K562 (cell line): ENCODE results near the gene MAST1. TPM values are rescaled to one million over a fixed set of nuclear protein-coding genes. Genes with fewer than 3 reads are reported as not detected.

ENCODE experiments used
- C11orf30 ChIP-seq: fragments of 450-650 bp; IDR thresholded peaks from 2 replicates; pipeline ENCODE4 v1.6.1; 2016; ENCODE audit warnings: low read depth, mild to moderate bottlenecking
- CEBPG ChIP-seq, 3 experiments: fragments of 200-800 bp in 1 of 3; sonication (Bioruptor generic) in 1 of 3; sonication (generic) in 1 of 3; formaldehyde crosslinking in 1 of 3; IDR thresholded peaks in 2 of 3; conservative IDR thresholded peaks in 1 of 3; 2 replicates each; pipeline versions ENCODE4 v1.6.1 to v1.8.0; 2016 to 2022; ENCODE audit warnings: missing compliant biosample characterization in 2 of 3, missing genetic modification characterization in 2 of 3, mild to moderate bottlenecking in 1 of 3, missing genetic modification reagents in 1 of 3
- CTBP1 ChIP-seq: fragments of 450-650 bp; IDR thresholded peaks from 2 replicates; pipeline ENCODE4 v1.6.1; 2016; ENCODE audit warnings: borderline replicate concordance
- EWSR1 ChIP-seq: fragments of 450-650 bp; IDR thresholded peaks from 2 replicates; pipeline ENCODE4 v1.6.1; 2018; ENCODE audit warnings: borderline replicate concordance, mild to moderate bottlenecking, low read depth, moderate library complexity; ENCODE audit not compliant: partially characterized antibody
- FOSL1 ChIP-seq: fragments of 200-800 bp; sonication (Bioruptor generic); conservative IDR thresholded peaks from 2 replicates; pipeline ENCODE4 v1.6.1; 2016; ENCODE audit warnings: missing genetic modification characterization, missing compliant biosample characterization
- KLF6 ChIP-seq: fragments of 250-450 bp; sonication (Bioruptor Pico); IDR thresholded peaks from 2 replicates; pipeline ENCODE4 v1.4.0; 2020; ENCODE audit warnings: mild to moderate bottlenecking, moderate library complexity, borderline replicate concordance
- MAZ ChIP-seq, 2 experiments: fragments of 450-650 bp in 1 of 2; sonication (generic) in 1 of 2; formaldehyde crosslinking; IDR thresholded peaks in 1 of 2; conservative IDR thresholded peaks in 1 of 2; 2 replicates each; pipeline versions ENCODE4 v1.4.0 to v1.5.0; 2020; ENCODE audit warnings: mild to moderate bottlenecking in 1 of 2, missing genetic modification reagents in 1 of 2
- MEIS2 ChIP-seq: fragments of 450-650 bp; IDR thresholded peaks from 2 replicates; pipeline ENCODE4 v1.6.1; 2014; ENCODE audit warnings: mild to moderate bottlenecking; ENCODE audit not compliant: partially characterized antibody
- NR3C1 ChIP-seq: sonication (generic); formaldehyde crosslinking; IDR thresholded peaks from 2 replicates; pipeline ENCODE4 v1.8.1; 2022; ENCODE audit warnings: missing genetic modification reagents
- RBM34 ChIP-seq: fragments of 200-400 bp; formaldehyde crosslinking; IDR thresholded peaks from 2 replicates; pipeline ENCODE4 v1.6.1; 2018; ENCODE audit warnings: low read length, borderline replicate concordance; ENCODE audit not compliant: insufficient read depth
- SETDB1 ChIP-seq: IDR thresholded peaks from one replicate; pipeline ENCODE4 v1.6.1; 2012; ENCODE audit warnings: low read length, control low read depth, inconsistent platforms
- SMAD2 ChIP-seq: fragments of 150-350 bp; IDR thresholded peaks from 2 replicates; pipeline ENCODE4 v1.6.1; 2014; ENCODE audit warnings: low read depth, mild to moderate bottlenecking, low read length
- SP2 ChIP-seq: IDR thresholded peaks from 2 replicates; pipeline ENCODE4 v1.6.1; 2011; ENCODE audit warnings: mild to moderate bottlenecking, low read depth, low read length, moderate library complexity; ENCODE audit not compliant: poor library complexity, severe bottlenecking; ENCODE audit errors: extremely low read depth
- SRSF3 ChIP-seq: fragments of 200-400 bp; formaldehyde crosslinking; IDR thresholded peaks from 2 replicates; pipeline ENCODE4 v1.6.1; 2016; ENCODE audit warnings: mild to moderate bottlenecking, low read length, moderate library complexity; ENCODE audit not compliant: insufficient read depth
- ZNF197 ChIP-seq: fragments of 200-800 bp; sonication (Bioruptor generic); IDR thresholded peaks from 2 replicates; pipeline ENCODE4 v1.6.1; 2016; ENCODE audit warnings: low read depth, missing genetic modification characterization, missing compliant biosample characterization
- polyA plus RNA-seq, 8 experiments: library from polyadenylated mRNA; depleted of rRNA in 4 of 8; stranded (reverse) in 5 of 8; unstranded in 3 of 8; fragments of >200 nt; fragmentation: Nextera tagmentation in 2 of 8; fragmentation: Illumina TruSeq in 1 of 8; extraction: Ambion mirVana in 2 of 8; extraction: Trizol in 1 of 8; gene quantifications; 2 replicates each; pipeline versions ENCODE4 v1.2.1 to v1.2.3, GENCODE V29; 2011 to 2014; ENCODE audit warnings: inconsistent platforms in 1 of 8, missing spikeins in 1 of 8
- total RNA-seq, 7 experiments: library from RNA; depleted of rRNA in 6 of 7; stranded (reverse); fragments of >200 nt in 6 of 7; fragmentation: Illumina TruSeq in 2 of 7; extraction: Trizol in 2 of 7; gene quantifications; 2 replicates each; pipeline versions ENCODE4 v1.2.1 to v1.2.3, GENCODE V29; 2011 to 2021; ENCODE audit warnings: low replicate concordance in 1 of 7
- TF ChIP-seq, protein P1 (sequence below): fragments of 250-450 bp; sonication (Bioruptor Pico); IDR thresholded peaks from 2 replicates; pipeline ENCODE4 v1.4.0; 2020
- TF ChIP-seq, protein P2 (sequence below): conservative IDR thresholded peaks from 2 replicates; pipeline ENCODE4 v1.6.1; 2011; ENCODE audit warnings: low read depth, mild to moderate bottlenecking, low read length; ENCODE audit not compliant: control insufficient read depth
- TF ChIP-seq, protein P3 (sequence below): fragments of 200-800 bp; sonication (Bioruptor generic); IDR thresholded peaks from 2 replicates; pipeline ENCODE4 v1.6.1; 2017; ENCODE audit warnings: missing genetic modification characterization, missing compliant biosample characterization

Gene MAST1
- total and polyA plus RNA-seq, 9 of the 15 experiments (the other 6 are each of a cell fraction or from before 2014, with no cell fraction given) = 0.48 to 10.3 (median 3.9) TPM

DNA sequence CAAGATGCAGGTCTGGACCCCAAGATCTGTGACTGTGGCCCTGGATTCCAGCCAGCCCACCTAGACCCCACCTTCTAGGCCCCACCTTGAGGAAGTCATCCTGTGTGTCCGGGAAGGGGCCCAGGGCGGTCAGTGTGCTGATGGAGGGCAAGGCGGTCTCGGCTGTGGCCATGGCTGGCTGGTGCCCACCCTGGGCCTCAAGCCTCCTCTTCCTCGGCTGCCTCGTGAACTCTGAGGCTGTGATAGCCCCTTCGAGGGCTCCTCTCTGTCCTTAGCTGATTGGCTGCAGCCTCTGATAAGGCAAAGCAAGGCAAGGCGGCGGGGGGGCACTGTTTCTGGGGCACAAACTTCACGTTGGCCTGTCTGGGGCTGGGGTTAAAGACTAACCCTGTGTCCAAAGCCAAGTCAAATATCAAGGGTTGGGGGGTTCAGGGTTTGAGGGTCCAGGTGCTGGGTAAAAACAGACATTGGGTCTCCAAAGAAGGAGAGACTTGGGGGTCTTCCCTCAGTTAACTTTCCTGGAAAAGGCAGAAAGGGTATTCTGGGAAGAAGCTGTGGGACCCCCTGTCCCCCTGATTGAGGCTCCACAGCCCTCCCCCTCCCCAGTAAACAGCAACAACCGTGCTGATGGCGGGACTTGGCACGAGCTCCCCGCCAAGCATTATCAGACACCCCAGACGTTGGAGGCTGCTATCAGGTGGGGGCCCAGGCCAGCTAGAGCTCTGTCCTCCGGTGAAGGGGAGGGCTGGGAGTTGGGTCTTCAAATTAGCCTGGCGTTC, 48.8 kb downstream of the MAST1 start, which contains the start of gene KLF1 (continued):
- TF ChIP-seq, protein P1, sequence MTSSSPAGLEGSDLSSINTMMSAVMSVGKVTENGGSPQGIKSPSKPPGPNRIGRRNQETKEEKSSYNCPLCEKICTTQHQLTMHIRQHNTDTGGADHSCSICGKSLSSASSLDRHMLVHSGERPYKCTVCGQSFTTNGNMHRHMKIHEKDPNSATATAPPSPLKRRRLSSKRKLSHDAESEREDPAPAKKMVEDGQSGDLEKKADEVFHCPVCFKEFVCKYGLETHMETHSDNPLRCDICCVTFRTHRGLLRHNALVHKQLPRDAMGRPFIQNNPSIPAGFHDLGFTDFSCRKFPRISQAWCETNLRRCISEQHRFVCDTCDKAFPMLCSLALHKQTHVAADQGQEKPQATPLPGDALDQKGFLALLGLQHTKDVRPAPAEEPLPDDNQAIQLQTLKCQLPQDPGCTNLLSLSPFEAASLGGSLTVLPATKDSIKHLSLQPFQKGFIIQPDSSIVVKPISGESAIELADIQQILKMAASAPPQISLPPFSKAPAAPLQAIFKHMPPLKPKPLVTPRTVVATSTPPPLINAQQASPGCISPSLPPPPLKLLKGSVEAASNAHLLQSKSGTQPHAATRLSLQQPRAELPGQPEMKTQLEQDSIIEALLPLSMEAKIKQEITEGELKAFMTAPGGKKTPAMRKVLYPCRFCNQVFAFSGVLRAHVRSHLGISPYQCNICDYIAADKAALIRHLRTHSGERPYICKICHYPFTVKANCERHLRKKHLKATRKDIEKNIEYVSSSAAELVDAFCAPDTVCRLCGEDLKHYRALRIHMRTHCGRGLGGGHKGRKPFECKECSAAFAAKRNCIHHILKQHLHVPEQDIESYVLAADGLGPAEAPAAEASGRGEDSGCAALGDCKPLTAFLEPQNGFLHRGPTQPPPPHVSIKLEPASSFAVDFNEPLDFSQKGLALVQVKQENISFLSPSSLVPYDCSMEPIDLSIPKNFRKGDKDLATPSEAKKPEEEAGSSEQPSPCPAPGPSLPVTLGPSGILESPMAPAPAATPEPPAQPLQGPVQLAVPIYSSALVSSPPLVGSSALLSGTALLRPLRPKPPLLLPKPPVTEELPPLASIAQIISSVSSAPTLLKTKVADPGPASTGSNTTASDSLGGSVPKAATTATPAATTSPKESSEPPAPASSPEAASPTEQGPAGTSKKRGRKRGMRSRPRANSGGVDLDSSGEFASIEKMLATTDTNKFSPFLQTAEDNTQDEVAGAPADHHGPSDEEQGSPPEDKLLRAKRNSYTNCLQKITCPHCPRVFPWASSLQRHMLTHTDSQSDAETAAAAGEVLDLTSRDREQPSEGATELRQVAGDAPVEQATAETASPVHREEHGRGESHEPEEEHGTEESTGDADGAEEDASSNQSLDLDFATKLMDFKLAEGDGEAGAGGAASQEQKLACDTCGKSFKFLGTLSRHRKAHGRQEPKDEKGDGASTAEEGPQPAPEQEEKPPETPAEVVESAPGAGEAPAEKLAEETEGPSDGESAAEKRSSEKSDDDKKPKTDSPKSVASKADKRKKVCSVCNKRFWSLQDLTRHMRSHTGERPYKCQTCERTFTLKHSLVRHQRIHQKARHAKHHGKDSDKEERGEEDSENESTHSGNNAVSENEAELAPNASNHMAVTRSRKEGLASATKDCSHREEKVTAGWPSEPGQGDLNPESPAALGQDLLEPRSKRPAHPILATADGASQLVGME = no peak
- TF ChIP-seq, protein P2, sequence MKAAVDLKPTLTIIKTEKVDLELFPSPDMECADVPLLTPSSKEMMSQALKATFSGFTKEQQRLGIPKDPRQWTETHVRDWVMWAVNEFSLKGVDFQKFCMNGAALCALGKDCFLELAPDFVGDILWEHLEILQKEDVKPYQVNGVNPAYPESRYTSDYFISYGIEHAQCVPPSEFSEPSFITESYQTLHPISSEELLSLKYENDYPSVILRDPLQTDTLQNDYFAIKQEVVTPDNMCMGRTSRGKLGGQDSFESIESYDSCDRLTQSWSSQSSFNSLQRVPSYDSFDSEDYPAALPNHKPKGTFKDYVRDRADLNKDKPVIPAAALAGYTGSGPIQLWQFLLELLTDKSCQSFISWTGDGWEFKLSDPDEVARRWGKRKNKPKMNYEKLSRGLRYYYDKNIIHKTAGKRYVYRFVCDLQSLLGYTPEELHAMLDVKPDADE = 0 out of 2 replicates have a peak, but pooled peaks have one; percentile 49
- TF ChIP-seq RBM34 = no peak
- no peak for TF ChIP-seq ZNF197 (CRISPR knock-in tag)
- TF ChIP-seq EWSR1 = no peak
- no peak for TF ChIP-seq SETDB1
- TF ChIP-seq SMAD2 = no peak
- no peak for TF ChIP-seq SP2
- no peak for TF ChIP-seq FOSL1 (tag)
- no peak for TF ChIP-seq SRSF3
- no peak for TF ChIP-seq MEIS2
- TF ChIP-seq MAZ (CRISPR knock-in tag; conservative IDR thresholded peaks at IDR 0.05 in 1 of 2, IDR thresholded peaks at IDR 0.05 in 1 of 2) = peak; percentile 76 to 85
- TF ChIP-seq, protein P3, sequence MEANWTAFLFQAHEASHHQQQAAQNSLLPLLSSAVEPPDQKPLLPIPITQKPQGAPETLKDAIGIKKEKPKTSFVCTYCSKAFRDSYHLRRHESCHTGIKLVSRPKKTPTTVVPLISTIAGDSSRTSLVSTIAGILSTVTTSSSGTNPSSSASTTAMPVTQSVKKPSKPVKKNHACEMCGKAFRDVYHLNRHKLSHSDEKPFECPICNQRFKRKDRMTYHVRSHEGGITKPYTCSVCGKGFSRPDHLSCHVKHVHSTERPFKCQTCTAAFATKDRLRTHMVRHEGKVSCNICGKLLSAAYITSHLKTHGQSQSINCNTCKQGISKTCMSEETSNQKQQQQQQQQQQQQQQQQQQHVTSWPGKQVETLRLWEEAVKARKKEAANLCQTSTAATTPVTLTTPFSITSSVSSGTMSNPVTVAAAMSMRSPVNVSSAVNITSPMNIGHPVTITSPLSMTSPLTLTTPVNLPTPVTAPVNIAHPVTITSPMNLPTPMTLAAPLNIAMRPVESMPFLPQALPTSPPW = peak; percentile 95
- TF ChIP-seq C11orf30 = no peak
- no peak for TF ChIP-seq NR3C1 (CRISPR knock-in tag)
- no peak for TF ChIP-seq CTBP1
- TF ChIP-seq CEBPG (CRISPR knock-in tag; IDR thresholded peaks at IDR 0.05) = no peak
- TF ChIP-seq CEBPG (tag; conservative IDR thresholded peaks at IDR 0.05 in 1 of 2, IDR thresholded peaks at IDR 0.05 in 1 of 2) = no peak
- no peak for TF ChIP-seq KLF6 (CRISPR knock-in tag)
